ENCODE results near the gene MS4A15. TPM values are rescaled to one million over a fixed set of nuclear protein-coding genes. Genes with fewer than 3 reads are reported as not detected.
"Not testable (repeated sequence)": the region's sequence is repeated elsewhere in the genome, so short reads cannot be mapped to it uniquely, and the experiment has no call there.

MS4A15 gene
- total RNA-seq, 6 experiments from 2014 or later: not detected

DNA sequence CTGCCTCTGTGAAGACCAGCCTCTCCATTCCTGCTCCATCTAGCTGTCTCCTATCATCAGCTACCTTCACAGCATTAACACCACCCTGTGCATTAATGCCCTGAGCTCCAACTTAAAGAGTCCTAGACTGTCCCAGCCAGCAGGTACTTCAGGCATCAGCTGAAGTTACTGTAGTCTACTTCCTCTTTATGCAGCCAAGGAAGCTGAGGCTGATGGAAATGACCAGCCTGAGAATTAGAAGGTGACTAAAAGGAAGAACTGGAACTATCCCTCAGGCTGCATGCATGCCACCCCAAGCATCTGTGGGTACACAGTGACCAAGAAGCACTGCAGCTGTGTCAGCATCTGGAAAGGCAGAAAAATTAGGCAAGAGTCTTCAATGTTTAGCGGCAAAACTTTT is 56.7 kb downstream of the MS4A15 start:
- H3K9me3 Mint-ChIP-seq: peaks cover 21% of the 10 kb centered on the region
- H3K4me1 Mint-ChIP-seq (ENCODE audit: low read depth): no peaks in the 10 kb centered on the region
- no peaks in the 10 kb centered on the region for H3K36me3 Mint-ChIP-seq (ENCODE audit: low read depth)
- H3K27me3 Mint-ChIP-seq (ENCODE audit: insufficient read depth): peaks cover 24% of the 10 kb centered on the region
- H3K4me3 Mint-ChIP-seq: no peak overlapping the region
- DNase-seq: no peak
- H3K27ac Mint-ChIP-seq: no peak overlapping the region
- TF ChIP-seq, protein P1, sequence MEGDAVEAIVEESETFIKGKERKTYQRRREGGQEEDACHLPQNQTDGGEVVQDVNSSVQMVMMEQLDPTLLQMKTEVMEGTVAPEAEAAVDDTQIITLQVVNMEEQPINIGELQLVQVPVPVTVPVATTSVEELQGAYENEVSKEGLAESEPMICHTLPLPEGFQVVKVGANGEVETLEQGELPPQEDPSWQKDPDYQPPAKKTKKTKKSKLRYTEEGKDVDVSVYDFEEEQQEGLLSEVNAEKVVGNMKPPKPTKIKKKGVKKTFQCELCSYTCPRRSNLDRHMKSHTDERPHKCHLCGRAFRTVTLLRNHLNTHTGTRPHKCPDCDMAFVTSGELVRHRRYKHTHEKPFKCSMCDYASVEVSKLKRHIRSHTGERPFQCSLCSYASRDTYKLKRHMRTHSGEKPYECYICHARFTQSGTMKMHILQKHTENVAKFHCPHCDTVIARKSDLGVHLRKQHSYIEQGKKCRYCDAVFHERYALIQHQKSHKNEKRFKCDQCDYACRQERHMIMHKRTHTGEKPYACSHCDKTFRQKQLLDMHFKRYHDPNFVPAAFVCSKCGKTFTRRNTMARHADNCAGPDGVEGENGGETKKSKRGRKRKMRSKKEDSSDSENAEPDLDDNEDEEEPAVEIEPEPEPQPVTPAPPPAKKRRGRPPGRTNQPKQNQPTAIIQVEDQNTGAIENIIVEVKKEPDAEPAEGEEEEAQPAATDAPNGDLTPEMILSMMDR (IDR thresholded peaks at IDR 0.05): no peak

DNA sequence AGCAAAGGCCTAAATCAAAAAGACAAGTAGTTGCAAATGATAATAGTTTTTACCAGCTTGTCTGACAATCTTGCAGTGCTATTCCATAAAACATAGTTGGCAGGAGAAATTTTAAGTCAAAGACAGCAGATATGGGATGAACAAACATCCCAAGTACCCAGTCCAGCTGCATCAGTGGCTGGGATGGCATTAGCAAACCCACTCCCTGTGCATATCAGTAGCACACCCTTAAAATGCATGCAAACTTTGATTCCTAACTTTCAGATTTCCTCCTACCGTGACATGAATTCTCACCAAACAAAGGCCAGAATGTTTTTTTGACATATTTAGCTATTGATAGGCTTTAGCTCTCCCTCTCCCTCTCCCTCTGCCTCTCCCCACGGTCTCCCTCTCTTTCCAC is 57.4 kb downstream of the MS4A15 start:
- TF ChIP-seq, protein P1 (IDR thresholded peaks at IDR 0.05): no peak
- Mint-ChIP-seq H3K27me3 (ENCODE audit: insufficient read depth) (peaks cover 26% of the 10 kb centered on the region), H3K4me3 (no peak overlapping the region), H3K4me1 (ENCODE audit: low read depth) (no peaks in the 10 kb centered on the region), H3K27ac (no peak overlapping the region), H3K36me3 (ENCODE audit: low read depth) (no peaks in the 10 kb centered on the region), H3K9me3 (peaks cover 21% of the 10 kb centered on the region)
- no peak for DNase-seq

DNA sequence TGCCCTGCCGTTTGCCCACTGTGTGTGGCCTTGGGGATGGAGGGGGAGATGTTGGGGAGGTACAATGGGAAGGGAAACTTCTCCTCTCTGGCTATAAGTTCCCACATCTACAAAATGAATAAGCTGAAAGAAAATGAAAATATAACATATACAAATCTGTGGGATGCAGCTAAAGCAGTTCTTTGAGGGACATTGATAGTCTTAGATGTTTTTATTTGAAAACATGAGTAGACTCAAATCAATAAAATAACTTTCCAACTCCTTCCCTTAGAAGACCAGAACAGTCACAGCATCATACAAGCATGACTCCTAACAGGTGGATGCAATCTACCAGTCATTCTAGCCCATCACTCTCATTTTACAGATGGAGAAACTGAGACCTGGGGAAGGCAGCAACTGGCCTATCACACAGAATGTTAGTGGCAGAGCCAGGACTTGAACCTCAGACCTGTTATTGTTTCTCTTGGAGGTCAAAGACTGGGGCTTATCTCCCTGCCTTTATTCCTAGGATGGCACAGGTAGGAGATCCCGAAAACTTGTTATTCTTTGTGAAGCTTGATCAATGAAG is 60.0 kb downstream of the MS4A15 start:
- TF ChIP-seq, protein P1 (IDR thresholded peaks at IDR 0.05): no peak
- no peaks in the 10 kb centered on the region for H3K4me1 Mint-ChIP-seq (ENCODE audit: low read depth)
- H3K4me3 Mint-ChIP-seq: no peak overlapping the region
- H3K9me3 Mint-ChIP-seq: peaks cover 21% of the 10 kb centered on the region
- DNase-seq: no peak
- no peak overlapping the region for H3K27ac Mint-ChIP-seq
- no peaks in the 10 kb centered on the region for H3K36me3 Mint-ChIP-seq (ENCODE audit: low read depth)
- H3K27me3 Mint-ChIP-seq (ENCODE audit: insufficient read depth): peaks cover 28% of the 10 kb centered on the region

DNA sequence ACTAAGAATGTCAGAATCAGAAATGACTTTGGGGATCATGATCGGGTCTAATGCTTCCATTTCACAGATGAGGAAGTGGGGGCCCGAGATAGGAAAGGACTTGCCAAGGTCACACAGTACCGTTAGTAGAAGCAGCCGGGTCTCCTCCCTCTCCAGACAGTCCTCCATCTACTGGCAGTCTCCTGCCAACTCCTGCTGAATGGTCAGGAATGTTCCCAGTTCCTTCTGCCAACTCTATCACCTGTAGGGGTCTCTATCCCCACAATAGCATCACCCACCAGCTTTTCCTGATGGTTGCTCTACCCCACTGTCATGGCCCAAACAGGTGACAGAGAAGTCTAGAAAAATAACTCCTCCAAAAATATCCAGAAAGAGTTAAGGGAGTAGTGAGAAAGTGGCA is 61.4 kb downstream of the MS4A15 start:
- no peak overlapping the region for H3K4me3 Mint-ChIP-seq
- H3K36me3 Mint-ChIP-seq (ENCODE audit: low read depth): no peaks in the 10 kb centered on the region
- H3K27ac Mint-ChIP-seq: no peak overlapping the region
- peaks cover 15% of the 10 kb centered on the region for H3K9me3 Mint-ChIP-seq
- TF ChIP-seq, protein P1 (IDR thresholded peaks at IDR 0.05): no peak
- no peaks in the 10 kb centered on the region for H3K4me1 Mint-ChIP-seq (ENCODE audit: low read depth)
- no peak for DNase-seq
- H3K27me3 Mint-ChIP-seq (ENCODE audit: insufficient read depth): peaks cover 27% of the 10 kb centered on the region

DNA sequence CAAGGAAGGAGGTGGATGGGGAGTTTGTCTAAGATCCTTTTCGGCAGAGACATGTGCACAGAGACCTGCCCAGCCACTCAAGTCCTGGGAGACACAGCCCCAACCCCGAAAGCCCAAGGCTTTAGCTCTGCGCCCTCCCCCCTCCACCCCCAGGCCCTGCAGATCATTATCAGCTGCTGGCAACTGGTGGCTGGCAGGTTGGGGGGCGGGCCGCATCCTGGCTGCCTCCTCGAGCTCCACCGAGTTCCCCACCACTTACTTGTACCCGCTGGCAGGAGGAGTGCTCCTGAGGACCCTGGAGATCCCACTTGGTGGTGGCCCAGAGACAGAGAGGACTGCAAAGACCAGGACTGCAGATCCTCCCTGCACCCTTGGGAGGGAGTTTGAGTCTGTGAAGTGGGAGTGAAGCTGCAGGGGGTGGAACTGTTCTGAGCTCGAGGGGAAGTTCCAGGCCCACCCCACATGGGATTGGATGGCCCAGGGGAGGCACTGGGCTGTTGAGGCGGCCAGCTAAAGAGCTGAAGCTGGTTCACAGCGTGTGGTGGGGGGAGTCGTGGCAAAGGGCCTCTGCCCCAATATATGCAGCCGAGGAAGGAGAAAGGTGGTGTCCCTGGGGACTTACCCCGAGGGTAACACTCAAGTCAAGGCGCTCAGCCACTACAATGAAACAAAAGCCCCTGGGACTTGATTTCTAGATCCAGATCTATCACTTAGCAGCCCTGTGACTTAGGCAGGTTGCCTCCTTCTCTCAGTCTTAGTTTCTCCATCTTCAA is 65.3 kb downstream of the MS4A15 start:
- Mint-ChIP-seq H3K36me3 (ENCODE audit: low read depth) (no peaks in the 10 kb centered on the region), H3K4me1 (ENCODE audit: low read depth) (no peaks in the 10 kb centered on the region), H3K4me3 (no peak overlapping the region), H3K9me3 (peaks cover 7% of the 10 kb centered on the region), H3K27ac (no peak overlapping the region), H3K27me3 (ENCODE audit: insufficient read depth) (peaks cover 33% of the 10 kb centered on the region)
- DNase-seq: no peak
- TF ChIP-seq, protein P1 (IDR thresholded peaks at IDR 0.05): no peak

DNA sequence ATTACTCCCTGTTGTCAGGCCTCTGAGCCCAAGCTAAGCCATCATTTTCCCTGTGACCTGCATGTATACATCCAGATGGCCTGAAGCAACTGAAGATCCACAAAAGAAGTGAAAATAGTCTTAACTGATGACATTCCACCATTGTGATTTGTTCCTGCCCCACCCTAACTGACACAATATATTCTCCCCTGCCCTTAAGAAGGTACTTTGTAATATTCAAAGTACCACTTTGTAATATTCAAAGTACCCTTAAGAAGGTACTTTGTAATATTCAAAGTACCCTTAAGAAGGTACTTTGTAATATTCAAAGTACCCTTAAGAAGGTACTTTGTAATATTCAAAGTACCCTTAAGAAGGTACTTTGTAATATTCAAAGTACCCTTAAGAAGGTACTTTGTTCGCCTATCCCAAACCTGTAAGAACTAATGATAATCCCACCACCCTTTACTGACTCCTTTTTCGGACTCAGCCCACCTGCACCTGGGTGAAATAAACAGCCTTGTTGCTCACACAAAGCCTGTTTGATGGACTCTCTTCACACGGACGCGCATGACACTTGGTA is 67.2 kb downstream of the MS4A15 start:
- not testable (repeated sequence) for H3K27ac Mint-ChIP-seq; DNase-seq; H3K36me3 Mint-ChIP-seq (ENCODE audit: low read depth); H3K9me3 Mint-ChIP-seq; H3K4me1 Mint-ChIP-seq (ENCODE audit: low read depth); H3K4me3 Mint-ChIP-seq
- peaks cover 37% of the 10 kb centered on the region for H3K27me3 Mint-ChIP-seq (ENCODE audit: insufficient read depth)
